Stomach smooth muscle (tissue), 2 donors: Measurements from ENCODE around the gene HNRNPH2.
A peak's percentile ranks its signal among the peaks of the same experiment; 100 is the strongest.

Source experiments
- H3K27ac ChIP-seq: one replicate; pipeline ENCODE4 v1.7.0; 2013; ENCODE audit warnings: mild to moderate bottlenecking, low read length, inconsistent platforms
- H3K27me3 ChIP-seq, 2 donors: one replicate each; pipeline ENCODE4 v1.7.0; 2013; ENCODE audit warnings: low read length in 2 of 2; ENCODE audit not compliant: insufficient read depth in 2 of 2, control insufficient read depth in 1 of 2
- H3K36me3 ChIP-seq, 2 donors: one replicate each; pipeline ENCODE4 v1.7.0; 2013; ENCODE audit warnings: low read length in 2 of 2; ENCODE audit not compliant: control insufficient read depth in 2 of 2, insufficient read depth in 2 of 2
- H3K4me1 ChIP-seq: one replicate; pipeline ENCODE4 v1.7.0; 2013; ENCODE audit warnings: low read length; ENCODE audit not compliant: control insufficient read depth, insufficient read depth
- H3K4me3 ChIP-seq, 2 donors: one replicate each; pipeline ENCODE4 v1.7.0; 2013; ENCODE audit warnings: low read length in 2 of 2
- H3K9ac ChIP-seq, 2 donors: one replicate each; pipeline ENCODE4 v1.7.0; 2013; ENCODE audit warnings: low read length in 2 of 2, mild to moderate bottlenecking in 1 of 2
- H3K9me3 ChIP-seq, 2 donors: one replicate each; pipeline ENCODE4 v1.7.0; 2013; ENCODE audit warnings: low read length in 2 of 2; ENCODE audit not compliant: control insufficient read depth in 2 of 2
- donor health status: healthy.
- donor health status: Pancreatic carcinoma.

Gene HNRNPH2

DNA sequence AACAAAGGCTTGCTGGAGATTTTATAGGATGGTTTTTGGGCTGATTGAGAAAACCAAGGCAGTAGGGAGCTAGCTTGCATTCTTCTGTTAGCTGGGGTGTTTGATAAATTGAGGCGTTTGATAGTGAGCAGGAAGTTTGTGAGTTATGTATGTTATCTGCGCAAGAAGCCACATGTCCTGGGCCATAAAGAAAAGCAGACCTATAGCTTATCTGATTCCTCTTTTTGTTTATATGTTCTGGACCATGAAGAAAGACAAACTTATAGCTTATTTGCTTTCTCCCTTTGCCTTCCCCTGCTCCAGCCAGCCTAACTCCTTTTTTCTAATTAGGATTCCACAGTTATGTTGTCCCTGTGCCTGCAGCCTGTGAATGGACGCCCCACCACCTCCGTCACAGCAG lies 9.2 kb downstream of the HNRNPH2 start:
- Histone ChIP-seq H3K4me1 (peaks cover 17% of the 10 kb centered on the region), H3K36me3 (peaks cover 3 to 11% of the 10 kb centered on the region in 2 donors), H3K9ac (peak overlapping the region in 1 of 2 donors; percentile 89), H3K4me3 (peak overlapping the region in 1 of 2 donors; percentile 78), H3K9me3 (no peaks in the 10 kb centered on the region), H3K27ac (peak overlapping the region; percentile 92), H3K27me3 (peaks cover 0 to 10% of the 10 kb centered on the region in 2 donors)

DNA sequence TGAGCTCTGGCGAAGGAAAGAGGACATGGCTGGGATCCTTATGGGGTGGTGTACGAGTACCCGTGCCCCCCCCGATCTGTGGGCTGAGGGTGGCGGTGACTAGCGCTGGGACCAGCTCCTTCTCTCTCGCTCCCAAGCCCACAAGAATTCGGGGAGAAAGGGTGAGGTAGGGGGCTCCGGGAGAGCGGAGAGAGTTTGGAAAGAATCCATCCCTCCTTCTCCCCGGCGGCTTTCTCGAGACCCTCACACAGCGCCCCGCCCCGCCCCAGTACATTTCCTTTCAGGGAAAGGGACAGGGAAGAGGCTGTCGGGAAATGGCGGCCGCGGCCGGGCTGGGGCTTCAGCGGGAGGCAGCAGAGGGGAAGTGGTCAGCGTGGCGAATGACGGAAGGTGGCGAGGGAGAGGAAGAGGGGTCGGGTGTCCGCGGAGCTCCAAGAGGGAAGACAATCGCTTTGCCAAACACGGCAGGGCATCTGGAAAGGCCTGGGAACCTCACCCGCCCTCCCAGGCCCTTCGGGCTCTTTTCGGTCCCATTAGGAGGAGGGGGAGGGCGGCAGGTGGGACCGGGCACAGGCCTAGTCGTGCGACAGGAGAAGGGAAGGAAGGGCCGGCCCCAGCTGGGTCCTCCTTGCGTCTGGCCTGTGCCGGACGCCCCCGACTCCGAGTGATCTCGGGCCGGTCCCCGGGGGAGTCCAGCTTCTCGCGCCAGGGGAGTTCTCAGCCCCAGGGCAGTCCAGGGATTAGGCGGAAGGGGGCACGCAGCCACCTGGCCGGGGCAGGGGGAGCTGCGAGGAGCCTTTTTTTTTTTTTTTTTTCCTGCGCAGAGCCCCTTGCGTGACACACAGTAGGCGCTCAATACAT lies 10.2 kb downstream of the HNRNPH2 start:
- Histone ChIP-seq H3K9me3 (no peaks in the 10 kb centered on the region), H3K27me3 (peaks cover 0 to 3% of the 10 kb centered on the region in 2 donors), H3K4me3 (peak overlapping the region; percentile 72 to 78), H3K36me3 (peaks cover 0 to under 1% of the 10 kb centered on the region in 2 donors), H3K4me1 (peaks cover 14% of the 10 kb centered on the region), H3K27ac (peak overlapping the region; percentile 92), H3K9ac (peak overlapping the region; percentile 89 to 95)

- Histone ChIP-seq H3K4me1 (peaks cover 14% of the 10 kb centered on the region), H3K36me3 (peaks cover 0 to 2% of the 10 kb centered on the region in 2 donors), H3K9ac (peak overlapping the region in 1 of 2 donors; percentile 89), H3K27ac (no peak overlapping the region), H3K27me3 (peaks cover 0 to 3% of the 10 kb centered on the region in 2 donors), H3K4me3 (no peak overlapping the region), H3K9me3 (no peaks in the 10 kb centered on the region)
Observed at GRCh38 chrX:101419489-101419888, 11.5 kb downstream of the HNRNPH2 start.

DNA sequence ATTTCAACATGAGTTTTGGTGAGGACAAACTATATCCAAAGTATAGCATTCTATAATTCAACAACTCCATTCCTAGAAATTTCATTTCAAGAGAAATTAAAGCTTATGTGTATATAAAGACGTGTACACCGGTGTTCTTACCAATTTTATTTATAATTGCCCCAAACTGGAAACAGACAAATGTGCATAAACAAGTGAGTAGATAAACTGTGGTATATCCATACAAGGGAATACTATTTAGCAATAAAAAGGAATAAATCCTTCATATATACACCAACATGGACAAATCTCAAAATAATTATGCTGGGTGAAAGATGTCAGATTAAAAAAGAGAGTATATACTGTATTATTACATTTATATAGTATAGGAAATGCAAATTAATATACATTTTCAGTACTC lies 19.9 kb downstream of the HNRNPH2 start:
- Histone ChIP-seq H3K9me3 (no peaks in the 10 kb centered on the region), H3K4me3 (no peak overlapping the region), H3K27ac (no peak overlapping the region), H3K4me1 (no peaks in the 10 kb centered on the region), H3K9ac (no peak overlapping the region), H3K36me3 (peaks cover 2 to 13% of the 10 kb centered on the region in 2 donors), H3K27me3 (no peaks in the 10 kb centered on the region)

DNA sequence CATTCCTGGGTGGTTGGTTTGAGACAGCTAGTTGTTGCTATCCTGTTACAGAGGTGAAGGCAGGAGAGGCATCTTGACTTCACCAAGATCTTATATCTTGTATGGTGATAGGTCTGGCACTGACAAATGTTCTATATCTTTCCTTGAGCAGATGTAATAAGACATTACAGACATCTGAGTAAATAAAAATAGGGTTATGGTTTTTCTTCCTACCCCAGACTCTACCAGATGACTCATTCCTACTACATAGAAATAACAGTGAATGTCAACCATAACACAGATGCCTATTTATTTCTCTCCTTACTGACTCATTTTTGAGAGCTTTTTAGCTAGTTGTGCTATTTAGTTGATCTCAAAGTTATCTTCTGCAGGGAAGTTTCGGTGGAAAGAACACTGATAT lies 21.9 kb downstream of the HNRNPH2 start:
- no peak overlapping the region for H3K9ac ChIP-seq

GRCh38 chrX:101430457-101431078 lies 22.5 kb downstream of the HNRNPH2 start:
- H3K36me3 ChIP-seq = peaks cover 0 to 13% of the 10 kb centered on the region in 2 donors
- no peak overlapping the region for H3K4me3 ChIP-seq
- no peak overlapping the region for H3K27ac ChIP-seq
- H3K9ac ChIP-seq = no peak overlapping the region
- H3K27me3 ChIP-seq = no peaks in the 10 kb centered on the region
- no peaks in the 10 kb centered on the region for H3K9me3 ChIP-seq
- no peaks in the 10 kb centered on the region for H3K4me1 ChIP-seq

More for the DNA sequence above, 21.9 kb downstream of the HNRNPH2 start:
- no peaks in the 10 kb centered on the region for H3K27me3 ChIP-seq
- H3K4me1 ChIP-seq = no peaks in the 10 kb centered on the region
- no peaks in the 10 kb centered on the region for H3K9me3 ChIP-seq
- H3K27ac ChIP-seq = no peak overlapping the region
- H3K36me3 ChIP-seq = peaks cover 0 to 13% of the 10 kb centered on the region in 2 donors
- H3K4me3 ChIP-seq = no peak overlapping the region

- Histone ChIP-seq H3K4me1 (no peaks in the 10 kb centered on the region), H3K4me3 (no peak overlapping the region), H3K9ac (no peak overlapping the region), H3K27ac (no peak overlapping the region), H3K27me3 (no peaks in the 10 kb centered on the region), H3K36me3 (peaks cover 13 to 16% of the 10 kb centered on the region in 2 donors), H3K9me3 (peaks cover 0 to 5% of the 10 kb centered on the region in 2 donors)
Observed at GRCh38 chrX:101442085-101442484, 34.1 kb downstream of the HNRNPH2 start.

GRCh38 chrX:101449279-101449678 lies 41.3 kb downstream of the HNRNPH2 start:
- Histone ChIP-seq H3K27me3 (peaks cover 0 to 2% of the 10 kb centered on the region in 2 donors), H3K27ac (no peak overlapping the region), H3K36me3 (peaks cover 0 to 5% of the 10 kb centered on the region in 2 donors), H3K4me1 (peaks cover 2% of the 10 kb centered on the region), H3K9me3 (no peaks in the 10 kb centered on the region), H3K9ac (no peak overlapping the region), H3K4me3 (no peak overlapping the region)

- no peak overlapping the region for H3K9ac ChIP-seq
- no peak overlapping the region for H3K27ac ChIP-seq
- H3K36me3 ChIP-seq = peaks cover 0 to 5% of the 10 kb centered on the region in 2 donors
- peaks cover 2% of the 10 kb centered on the region for H3K4me1 ChIP-seq
- H3K9me3 ChIP-seq = no peaks in the 10 kb centered on the region
- no peak overlapping the region for H3K4me3 ChIP-seq
- peaks cover 0 to 2% of the 10 kb centered on the region in 2 donors for H3K27me3 ChIP-seq
Observed at GRCh38 chrX:101450085-101450484, 42.1 kb downstream of the HNRNPH2 start.

DNA sequence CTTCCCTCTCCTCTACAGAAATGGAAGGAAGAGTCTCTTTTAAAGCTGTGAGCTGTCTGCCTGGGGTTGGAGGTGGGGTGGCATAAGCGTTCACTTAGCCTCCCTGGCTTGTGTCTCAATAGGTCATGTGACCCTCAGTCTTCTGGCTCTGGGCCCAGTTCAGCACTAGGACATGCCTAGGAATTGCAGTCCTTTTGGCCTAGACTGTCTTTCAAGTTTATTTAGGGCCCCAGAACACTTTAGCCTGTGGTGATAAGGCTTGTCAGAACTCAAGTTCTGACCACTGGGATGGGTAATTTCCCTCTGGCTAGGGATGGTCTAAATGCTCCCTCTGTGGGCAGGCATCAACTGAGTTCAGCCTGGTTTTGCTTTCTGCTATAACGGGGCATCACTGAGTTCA lies 42.9 kb downstream of the HNRNPH2 start:
- Histone ChIP-seq H3K9me3 (no peaks in the 10 kb centered on the region), H3K27ac (no peak overlapping the region), H3K4me1 (peaks cover 2% of the 10 kb centered on the region), H3K9ac (no peak overlapping the region), H3K36me3 (peaks cover 0 to 5% of the 10 kb centered on the region in 2 donors), H3K27me3 (peaks cover 0 to 2% of the 10 kb centered on the region in 2 donors), H3K4me3 (peak overlapping the region in 1 of 2 donors; percentile 3)
